Loucy (cell line): ENCODE data around the gene FOXO3B.
"Not testable (repeated sequence)": the region's sequence is repeated elsewhere in the genome, so short reads cannot be mapped to it uniquely, and the experiment has no call there.

Source experiments
- CTCF ChIP-seq: fragments of 200-600 bp; sonication (generic); conservative IDR thresholded peaks from 2 replicates; pipeline ENCODE4 v1.5.1; 2014; ENCODE audit warnings: mild to moderate bottlenecking, antibody characterized with exemption, low read length
- EZH2phosphoT487 ChIP-seq: fragments of 200-600 bp; IDR thresholded peaks from 2 replicates; pipeline ENCODE4 v1.6.1; 2018; ENCODE audit warnings: antibody characterized with exemption, mild to moderate bottlenecking, moderate library complexity, borderline replicate concordance

- TF ChIP-seq CTCF, result peak; percentile 41
- not testable (repeated sequence) for TF ChIP-seq EZH2phosphoT487
These were observed 30.4 kb upstream of the FOXO3B start for GRCh38 chr17:18712354-18712999.
